GM18499 (cell line): ENCODE measurements around the gene AIFM2.
"Not testable (repeated sequence)": the region's sequence is repeated elsewhere in the genome, so short reads cannot be mapped to it uniquely, and the experiment has no call there.

ENCODE experiments used
- ATAC-seq: cut with Tn5 transposase; IDR thresholded peaks from one replicate; pipeline ENCODE4 v1.9.1; 2021; ENCODE audit warnings: moderate number of reproducible peaks; ENCODE audit not compliant: insufficient read depth, unreplicated experiment

Gene AIFM2

DNA sequence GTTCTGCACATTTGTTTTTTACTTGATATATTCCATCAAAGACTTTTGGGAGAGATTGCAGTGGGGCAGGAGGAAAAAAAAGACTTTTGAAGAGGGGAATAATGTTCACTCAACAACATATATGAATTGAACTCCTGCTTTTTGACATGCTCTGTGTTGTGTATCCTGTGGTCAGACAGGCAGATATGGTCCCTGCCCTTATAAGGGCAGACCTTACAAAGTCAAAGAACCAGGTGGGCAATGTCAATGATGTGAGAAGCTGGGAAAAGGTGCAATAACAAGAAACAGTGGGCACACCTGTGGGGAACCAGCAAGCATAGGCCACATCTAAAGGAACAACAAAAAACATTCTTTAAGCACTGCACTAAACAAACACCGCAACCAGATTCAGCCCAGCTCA is 8.2 kb downstream of the AIFM2 start:
- ATAC-seq, result no peak

DNA sequence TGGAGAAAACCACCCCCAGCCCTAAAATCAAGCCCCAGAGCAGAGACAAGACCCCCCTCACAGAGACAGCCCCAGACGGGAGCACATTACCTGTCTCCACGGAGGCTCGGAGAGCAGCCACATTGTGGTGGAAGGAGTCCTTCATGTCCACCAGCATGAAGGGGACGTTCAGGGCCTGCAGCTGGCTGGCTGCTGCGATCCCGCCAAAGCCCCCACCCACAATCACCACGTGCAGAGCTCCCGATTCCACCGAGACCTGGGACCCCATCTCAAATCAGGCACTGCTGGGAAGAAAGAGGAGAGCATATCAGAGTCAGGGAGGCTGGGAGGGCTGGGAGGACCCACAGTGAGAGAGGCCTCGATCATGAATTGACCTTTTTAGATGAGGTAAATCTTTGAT is 8.8 kb downstream of the AIFM2 start:
- ATAC-seq, result no peak

DNA sequence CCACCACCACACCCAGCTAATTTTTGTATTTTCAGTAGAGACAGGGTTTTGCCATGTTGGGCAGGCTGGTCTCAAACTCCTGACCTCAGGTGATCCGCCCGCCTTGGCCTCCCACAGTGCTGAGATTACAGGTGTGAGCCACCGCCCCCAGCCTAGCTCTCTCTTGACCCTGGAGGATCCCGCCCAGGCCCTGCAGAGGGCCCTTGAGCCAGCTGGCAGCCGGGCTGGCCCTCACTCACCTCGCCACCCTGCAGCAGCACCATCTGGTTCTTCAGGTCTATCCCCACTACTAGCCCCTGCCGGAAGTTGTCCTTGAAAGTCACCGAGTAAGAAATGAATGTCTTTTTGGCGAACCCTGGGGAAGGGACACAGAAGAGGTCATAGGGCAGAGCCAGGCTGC is 9.5 kb downstream of the AIFM2 start:
- not testable (repeated sequence) for ATAC-seq

DNA sequence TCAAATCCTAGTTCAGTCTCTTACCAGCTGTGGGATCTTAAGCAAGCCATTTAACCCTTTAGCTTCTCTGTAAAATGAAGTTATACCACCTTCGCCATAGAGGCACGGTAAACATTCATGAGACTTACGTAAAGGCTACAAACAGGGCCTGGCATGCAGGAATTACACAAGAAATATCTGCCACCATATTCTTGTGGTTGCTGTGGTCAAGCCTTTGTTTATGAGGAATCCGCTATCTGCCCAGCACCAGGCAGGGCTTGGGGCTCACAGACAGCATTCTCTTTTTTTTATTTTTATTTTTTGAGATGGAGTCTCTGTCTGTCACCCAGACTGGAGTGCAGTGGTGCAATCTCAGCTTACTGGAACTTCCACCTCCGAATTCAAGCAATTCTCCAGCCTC is 9.9 kb downstream of the AIFM2 start:
- no peak for ATAC-seq

DNA sequence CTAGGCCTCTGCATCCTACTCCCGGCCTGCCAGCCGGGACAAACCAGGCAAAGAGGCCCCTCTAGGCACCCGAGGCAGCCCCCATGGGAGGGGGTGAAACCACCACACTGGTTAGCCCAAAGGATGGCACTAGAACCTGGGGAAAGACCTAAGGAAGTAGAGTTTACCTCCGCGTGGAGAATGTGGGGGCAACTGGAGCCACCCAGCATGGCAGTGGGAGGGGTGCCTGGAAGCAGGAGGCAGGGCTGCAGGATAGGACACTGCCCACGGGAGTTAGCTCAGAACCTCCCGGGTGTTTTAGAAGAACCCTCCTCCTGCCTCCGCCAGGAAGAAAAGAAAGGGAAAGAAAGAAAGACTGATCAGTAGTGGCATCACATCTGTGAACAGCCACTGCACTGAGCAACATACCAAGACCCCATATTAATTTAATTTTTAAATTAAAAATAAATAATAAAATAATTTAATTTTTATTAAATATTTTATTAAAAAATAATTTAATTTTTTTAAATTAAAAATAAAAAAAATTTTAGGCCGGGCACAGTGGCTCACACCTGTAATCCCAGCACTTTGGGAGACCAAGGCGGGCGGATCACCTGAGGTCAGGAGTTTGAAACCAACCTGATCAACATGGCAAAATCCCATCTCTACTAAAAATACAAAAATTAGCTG is 11.2 kb downstream of the AIFM2 start:
- no peak for ATAC-seq

DNA sequence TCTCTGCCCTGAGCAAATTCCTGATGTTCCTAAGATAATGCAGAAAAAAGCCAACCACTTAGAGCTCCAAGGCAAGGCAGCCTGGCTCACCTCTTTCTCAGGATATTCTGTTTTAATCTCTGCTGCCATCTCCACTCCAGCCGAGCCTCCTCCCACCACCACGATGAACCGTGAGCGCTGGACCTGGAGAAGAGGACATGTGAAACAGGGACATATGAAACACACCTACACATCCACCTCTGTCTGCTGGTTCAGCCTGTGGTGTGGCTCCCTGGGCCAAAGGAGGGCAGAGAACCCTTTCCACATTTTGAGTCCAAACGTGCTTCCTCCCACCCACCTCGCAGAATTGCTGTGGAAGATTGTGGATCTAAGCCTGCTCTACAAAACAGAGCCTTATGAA is 12.2 kb downstream of the AIFM2 start:
- no peak for ATAC-seq

DNA sequence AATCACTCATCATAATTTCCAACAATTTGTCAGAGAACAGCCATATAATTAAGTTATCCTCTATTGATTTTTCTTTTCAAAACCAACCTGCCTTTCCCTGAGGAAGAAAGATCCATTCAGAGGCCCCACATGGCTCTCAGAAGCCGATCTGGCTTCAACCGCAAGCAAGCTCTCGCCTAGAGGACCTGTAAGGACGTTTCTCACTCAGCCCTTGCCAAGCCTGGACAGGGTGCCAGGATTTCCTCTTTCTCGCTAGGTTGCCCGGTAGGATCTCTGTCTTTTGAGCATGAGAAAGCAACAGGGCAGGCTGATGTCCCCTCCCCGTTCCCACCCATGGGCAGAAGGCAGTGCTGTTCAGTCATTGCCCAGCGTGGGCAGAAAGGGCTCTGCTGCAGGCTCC is 13.0 kb downstream of the AIFM2 start:
- no peak for ATAC-seq

DNA sequence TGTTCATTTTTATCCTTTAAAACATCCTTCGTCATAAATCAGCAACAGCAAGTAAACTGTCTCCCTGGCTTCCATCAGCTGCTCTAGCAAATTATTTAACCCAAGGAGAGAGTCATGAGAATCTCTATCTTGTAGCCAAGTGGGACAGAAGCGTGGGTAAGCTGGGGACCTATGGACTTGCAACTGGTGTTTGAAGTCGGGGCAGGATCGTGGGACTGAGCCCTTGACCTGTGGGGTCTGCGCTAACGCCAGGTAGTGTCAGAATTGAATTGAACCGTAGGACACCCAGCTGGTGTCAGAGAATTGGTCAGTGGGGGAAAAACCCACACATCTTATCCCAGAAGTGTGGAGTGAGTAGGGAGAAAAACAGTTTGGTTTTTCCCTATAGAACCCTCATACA is 13.4 kb downstream of the AIFM2 start:
- ATAC-seq, result no peak

DNA sequence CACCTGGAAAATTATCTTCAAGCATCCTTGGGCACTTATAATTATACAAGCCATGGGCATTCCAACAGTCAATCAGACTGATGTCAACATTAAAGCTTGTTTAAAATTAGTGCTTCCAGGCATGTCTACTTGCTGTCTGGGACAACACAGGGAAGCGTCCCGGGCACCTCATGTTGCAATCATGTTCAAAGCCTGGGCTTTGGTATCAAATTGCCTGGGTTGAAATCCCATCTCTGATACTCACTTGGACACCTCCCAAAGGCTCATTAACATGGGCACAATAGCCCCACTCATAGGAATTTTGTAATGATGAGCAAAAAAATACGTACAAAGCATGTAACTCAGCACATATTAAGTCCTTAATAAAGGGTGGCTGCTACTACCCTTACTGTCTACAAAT is 14.4 kb downstream of the AIFM2 start:
- no peak for ATAC-seq

DNA sequence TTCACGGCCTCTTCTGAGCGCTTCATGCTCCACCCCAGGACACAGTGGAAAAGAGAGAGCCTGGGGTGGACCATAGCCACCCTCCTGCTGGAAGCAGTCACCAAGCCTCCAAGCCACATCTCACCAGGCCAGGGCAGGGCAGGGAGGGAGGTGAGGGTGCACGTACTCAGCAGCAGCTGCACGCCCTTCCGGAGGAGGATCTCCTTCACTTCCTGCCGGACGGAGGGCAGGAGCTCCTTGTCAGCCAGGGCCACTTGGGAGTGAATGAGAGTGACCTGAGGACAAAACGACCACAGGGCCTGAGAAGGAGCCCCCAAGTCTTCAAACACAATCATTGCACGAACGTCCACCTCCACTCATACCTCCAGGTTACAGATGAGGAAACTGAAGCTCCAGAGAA is 15.0 kb downstream of the AIFM2 start:
- ATAC-seq, result no peak

DNA sequence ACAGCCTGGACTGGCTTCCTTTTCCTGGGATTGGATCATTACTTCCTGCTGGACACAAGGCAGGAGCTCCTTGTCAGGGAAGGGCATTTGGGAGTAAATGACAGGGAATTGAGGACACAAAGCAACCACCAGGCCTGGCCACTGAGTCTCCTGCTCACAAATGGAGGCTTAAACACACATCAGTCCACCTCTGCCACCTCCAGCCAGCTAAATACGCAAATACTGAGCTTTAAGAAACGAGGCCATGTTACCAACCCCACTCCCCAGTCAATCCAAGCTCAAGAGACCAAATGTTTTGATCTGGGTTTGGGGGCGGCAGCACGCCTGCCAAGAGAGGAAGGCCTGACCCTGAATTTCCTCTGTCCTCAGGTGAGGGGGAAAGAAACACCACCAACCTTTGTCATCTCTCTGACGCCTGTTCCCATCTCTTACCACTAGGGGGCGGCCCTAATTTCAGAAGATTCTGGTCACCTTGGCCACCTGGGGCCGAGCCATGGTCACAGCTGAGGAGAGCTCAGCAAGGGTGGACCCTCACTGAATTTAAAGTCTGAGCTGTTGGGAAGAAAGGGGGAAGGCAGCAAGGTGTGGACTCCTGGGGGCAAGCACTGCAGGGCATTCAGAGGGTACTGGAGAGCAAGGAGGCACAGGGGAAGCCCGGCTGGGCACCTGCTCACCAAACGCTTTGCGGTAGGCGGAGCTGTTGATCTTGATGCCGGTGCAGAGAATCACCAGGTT is 16.5 kb downstream of the AIFM2 start:
- no peak for ATAC-seq

DNA sequence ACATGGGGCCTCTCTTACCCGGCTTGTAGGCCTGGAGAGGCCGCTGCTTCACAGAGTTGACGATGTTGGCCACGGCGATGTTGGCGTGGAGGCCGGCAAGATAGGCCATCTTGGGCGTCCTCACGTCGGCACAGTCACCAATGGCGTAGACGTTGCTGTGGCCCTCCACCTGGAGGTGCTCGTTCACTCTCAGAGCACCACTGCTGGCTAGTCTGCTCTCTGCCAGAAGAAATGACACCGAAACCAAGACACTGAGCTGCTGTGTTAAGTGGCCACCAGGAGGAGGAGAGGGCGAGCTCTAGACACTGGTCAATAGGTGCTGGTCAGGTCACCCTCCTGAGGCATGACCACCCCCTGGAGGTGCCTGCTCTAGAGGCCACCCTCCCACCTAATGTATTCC is 17.7 kb downstream of the AIFM2 start:
- ATAC-seq, result no peak

DNA sequence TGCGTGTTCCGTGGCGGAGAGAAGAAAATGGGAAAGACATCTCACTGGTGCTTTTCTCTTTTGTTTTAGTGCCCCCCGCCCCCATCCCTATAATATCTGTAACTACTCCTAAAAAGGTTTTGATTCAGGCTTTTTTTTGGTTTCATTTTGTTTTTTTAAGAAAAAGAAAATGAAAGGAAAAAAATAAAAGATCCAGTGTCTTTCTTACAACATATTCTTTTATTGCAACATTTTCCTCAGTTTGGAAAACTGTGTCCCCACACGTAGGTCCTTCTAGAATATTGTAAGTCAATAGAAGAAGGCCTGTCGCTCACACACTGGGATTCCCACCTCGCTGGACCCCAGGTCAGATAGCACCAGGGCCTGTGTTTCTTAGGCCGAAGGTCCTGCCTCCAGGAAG is 20.6 kb downstream of the AIFM2 start:
- ATAC-seq, result no peak

DNA sequence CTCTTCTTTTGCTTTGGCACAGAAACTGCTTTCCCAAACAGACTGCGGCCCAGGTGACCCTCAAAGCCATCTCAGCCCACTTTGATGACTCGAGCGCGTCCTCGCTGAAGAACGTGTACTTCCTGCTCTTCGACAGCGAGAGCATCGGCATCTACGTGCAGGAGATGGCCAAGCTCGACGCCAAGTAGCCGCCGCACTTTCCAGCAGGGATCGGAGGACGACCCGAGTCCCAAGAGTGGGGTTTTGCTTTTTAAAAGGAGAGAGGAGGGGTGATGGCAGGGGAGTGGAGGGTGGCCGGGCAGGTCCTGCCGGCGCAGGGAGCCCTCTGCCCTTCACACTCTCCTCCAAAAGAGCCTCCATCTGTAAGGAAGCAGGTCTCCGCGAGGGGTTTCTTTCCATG is 21.1 kb downstream of the AIFM2 start:
- ATAC-seq, result no peak

DNA sequence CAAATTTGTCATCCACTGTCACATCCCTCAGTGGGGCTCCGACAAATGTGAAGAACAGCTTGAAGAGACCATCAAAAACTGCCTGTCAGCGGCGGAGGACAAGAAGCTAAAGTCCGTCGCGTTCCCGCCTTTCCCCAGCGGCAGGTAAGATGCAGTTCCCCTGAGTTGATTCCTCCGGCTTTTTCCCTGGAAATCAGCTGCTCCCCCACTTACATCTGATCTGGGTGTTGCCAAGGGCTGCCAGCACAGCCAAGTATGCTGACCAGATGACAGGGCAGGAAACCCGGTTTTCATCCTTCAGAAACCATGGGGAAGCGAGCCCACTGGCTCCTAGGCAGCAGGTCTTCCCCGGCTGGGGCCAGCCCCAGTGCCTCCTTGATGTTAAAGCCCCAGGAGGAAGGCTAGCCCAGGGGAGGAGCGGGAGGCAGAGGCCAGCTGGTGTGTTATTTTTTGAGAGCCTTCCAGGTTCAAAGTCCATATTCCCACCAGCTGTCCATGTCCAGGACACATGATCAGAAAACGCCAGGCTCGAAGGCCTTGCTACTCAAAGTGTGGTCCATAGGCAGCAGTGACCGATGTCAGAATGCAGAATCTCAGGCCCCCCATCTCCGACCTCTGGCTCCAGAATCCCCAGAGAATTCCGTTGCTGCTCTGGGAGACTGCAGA is 23.4 kb downstream of the AIFM2 start:
- no peak for ATAC-seq

DNA sequence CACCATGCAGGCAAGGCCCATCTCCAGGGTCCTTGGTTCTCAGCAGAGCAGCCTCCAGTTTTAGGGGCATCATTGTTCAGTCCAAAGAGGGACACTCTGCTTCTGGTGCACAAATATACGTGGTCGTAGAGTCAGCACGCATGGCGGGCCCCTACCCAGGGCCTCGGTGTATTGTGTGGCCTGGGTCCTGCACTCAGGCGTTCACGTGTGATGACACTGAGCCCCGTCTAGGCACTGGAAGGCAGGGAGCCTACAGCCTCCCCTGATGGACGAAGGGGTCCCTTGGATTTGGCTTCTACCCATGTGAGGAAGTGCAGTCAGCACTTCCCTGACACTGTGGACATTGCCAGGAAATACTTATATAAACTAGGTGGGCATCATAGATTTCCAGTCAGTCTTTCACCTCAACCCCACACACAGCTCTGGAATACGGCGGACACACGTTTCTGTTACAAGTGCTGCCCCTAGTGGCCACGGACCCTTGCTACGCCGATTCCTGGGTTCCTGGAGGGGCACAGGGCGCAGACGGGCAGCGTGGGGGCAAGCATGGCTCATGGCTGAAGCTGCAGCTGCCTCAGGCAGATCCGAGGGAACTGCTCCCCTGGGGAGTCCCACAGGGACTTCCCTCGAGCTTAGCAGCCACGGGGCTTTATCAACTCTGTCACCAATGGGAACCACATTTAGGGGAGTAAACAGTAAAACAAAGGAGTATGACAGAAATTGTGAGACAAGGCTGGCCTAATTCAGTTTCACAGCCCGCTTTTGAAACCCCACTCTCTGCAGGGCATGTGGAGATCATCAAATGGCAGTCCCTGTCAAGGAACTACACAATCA is 25.4 kb downstream of the AIFM2 start:
- ATAC-seq, result no peak

DNA sequence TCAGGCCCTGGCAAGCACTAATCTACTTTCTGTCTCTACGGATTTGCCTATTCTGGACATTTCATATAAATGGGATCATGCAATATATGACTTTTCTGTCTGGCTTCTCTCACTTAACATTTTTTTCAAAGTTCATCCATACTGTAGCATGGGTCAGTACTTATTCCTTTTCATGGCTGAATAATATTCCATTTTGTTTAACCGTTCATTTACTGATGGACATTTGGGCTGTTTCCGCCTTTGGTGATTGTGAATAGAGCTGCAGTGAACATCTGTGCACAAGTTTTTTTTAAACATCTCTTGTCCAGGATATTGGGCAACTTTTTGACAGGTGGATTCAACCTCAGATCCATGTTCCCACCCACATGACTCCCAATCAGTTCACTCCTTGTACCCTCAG is 31.0 kb downstream of the AIFM2 start:
- ATAC-seq, result no peak

DNA sequence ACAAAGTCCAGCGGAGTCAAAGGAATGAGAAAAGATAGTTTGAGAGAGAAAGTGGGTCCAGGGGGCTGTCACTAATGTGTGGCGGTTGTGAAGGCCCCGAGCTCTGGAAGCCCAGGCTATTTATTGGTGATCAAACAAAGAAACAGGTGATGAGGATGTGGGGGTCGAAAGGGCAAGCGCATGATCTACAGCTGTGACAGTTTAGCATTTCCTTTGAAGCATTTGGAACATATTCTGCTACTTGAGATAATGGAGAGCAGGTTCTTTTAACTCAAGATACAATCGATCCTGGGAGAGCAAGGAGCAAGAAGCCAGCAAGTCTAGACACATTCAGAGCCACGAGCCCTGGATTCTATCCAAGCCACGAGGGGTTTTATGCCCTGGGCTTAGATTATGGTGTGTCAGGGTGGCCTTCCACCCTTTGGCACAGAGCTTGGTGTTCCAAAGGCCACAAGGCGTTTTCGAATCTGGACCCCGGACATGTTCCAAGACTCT is 31.5 kb downstream of the AIFM2 start:
- not testable (repeated sequence) for ATAC-seq

DNA sequence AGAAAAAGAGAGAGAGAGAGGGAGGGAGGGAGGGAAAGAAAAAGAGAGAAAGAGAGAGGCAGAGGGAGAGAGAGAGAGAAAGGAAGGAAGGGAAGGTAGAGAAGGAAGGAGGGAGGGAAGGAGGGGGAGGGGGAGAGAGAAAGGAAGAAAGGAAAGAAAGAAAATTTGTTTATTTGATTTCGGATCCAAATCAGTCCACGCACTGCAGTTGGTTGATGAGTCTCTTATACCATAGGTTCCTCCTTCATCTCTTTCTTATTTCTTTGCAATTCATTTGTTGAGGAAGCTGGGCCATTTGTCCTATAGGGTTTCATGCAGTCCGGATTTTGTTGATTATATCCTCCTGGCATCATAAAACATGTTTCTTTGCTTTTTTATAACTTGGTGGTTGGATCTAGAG is 34.4 kb downstream of the AIFM2 start:
- no peak for ATAC-seq

DNA sequence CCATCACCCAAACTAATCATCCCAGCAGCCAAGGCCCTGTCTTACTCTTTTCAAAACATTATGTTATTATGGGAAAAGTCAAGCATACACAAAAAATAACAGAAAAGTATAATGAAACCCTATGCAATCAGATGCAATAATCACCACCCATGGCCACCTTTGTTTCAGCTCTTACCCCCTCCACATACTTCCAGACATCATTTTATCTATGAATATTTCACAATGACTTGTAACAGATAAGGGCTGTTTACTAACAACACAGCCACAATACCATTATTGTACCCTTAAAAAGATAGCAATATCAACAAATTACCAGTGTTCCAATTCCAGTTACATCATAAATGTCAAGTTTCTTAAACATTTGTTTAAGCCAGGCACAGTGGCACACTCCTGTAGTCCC is 35.2 kb downstream of the AIFM2 start:
- no peak for ATAC-seq
